Neutrophil (primary cell): Measurements from ENCODE around the gene GPRIN2.
"Not testable (repeated sequence)": the region's sequence is repeated elsewhere in the genome, so short reads cannot be mapped to it uniquely, and the experiment has no call there.

Experiments
- H3K27ac ChIP-seq: fragments of 200-600 bp; sonication (generic); 2 replicates; pipeline ENCODE4 v1.5.1; 2016; ENCODE audit warnings: mild to moderate bottlenecking, moderate library complexity
- H3K27me3 ChIP-seq: fragments of 200-600 bp; sonication (generic); 2 replicates; pipeline ENCODE4 v1.6.0; 2016; ENCODE audit warnings: mild to moderate bottlenecking
- H3K36me3 ChIP-seq: fragments of 200-600 bp; sonication (generic); 2 replicates; pipeline ENCODE4 v1.5.1; 2017
- H3K4me1 ChIP-seq, 2 experiments: fragments of 200-600 bp in 1 of 2; sonication (generic) in 1 of 2; 1 replicate in 1 of 2; 2 replicates in 1 of 2; pipeline versions ENCODE4 v1.5.1 to v1.6.1; 2013 to 2016; ENCODE audit warnings: low read depth in 1 of 2, low read length in 1 of 2, mild to moderate bottlenecking in 1 of 2, moderate library complexity in 1 of 2; ENCODE audit not compliant: control insufficient read depth in 1 of 2, insufficient read depth in 1 of 2
- H3K4me3 ChIP-seq, 2 experiments: fragments of 200-600 bp in 1 of 2; sonication (generic) in 1 of 2; 1 replicate in 1 of 2; 2 replicates in 1 of 2; pipeline ENCODE4 v1.5.1; 2013 to 2016; ENCODE audit warnings: low read depth in 1 of 2, low read length in 1 of 2, mild to moderate bottlenecking in 1 of 2, moderate library complexity in 1 of 2
- H3K9me3 ChIP-seq: fragments of 200-600 bp; sonication (generic); 2 replicates; pipeline ENCODE4 v1.5.1; 2016
- CTCF ChIP-seq: fragments of 200-600 bp; sonication (generic); IDR thresholded peaks from 2 replicates; pipeline ENCODE4 v1.5.1; 2016; ENCODE audit warnings: antibody characterized with exemption

GPRIN2 gene

DNA sequence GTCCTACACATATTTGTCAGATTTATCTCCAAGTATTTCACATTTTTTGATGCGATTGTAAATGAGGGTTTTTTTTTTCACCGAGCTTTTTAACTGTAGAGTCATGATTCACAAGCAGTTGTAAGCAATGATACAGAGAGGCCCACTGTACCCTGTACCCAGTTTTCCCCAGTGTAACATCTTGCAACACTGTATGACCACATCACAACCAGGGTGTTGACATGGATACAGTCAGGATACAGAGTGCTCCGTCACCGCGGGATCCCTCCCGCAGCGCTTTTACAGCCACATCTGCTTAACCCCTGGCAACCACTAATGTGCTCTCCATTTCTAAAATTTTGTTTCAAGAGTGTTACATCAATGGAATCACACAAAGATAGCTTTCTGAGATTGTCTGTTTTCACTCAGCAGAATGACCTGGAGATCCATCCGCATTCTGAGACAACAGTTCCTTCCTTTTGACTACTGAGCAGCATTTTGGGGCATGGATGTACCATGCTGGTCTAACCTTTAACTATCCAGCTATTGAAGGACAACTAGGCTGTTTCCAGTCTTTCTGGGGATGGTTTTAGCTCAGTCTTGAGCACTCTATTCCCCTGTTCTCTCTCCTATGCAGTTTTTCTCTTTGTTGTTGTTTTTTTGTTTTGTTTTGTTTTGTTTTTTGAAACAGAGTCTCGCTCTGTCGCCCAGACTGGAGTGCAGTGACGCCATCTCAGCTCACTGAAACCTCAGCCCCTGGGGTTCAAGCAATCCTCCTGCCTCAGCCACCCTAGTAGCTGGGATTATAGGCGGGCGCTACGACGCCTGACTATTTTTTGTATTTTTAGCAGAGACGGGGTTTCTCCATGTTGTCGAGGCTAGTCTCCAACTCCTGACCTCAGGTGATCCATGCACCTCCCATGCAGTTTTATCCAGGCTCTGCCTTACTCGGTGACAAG, 25.9 kb downstream of the GPRIN2 start:
- Histone ChIP-seq H3K27me3 (peaks cover 20% of the 10 kb centered on the region), H3K4me1 (no peaks in the 10 kb centered on the region), H3K9me3 (no peaks in the 10 kb centered on the region), H3K27ac (no peak overlapping the region), H3K36me3 (no peaks in the 10 kb centered on the region), H3K4me3 (no peak overlapping the region)
- no peak for TF ChIP-seq CTCF

- H3K4me1 ChIP-seq, H3K27ac ChIP-seq, H3K36me3 ChIP-seq, H3K4me3 ChIP-seq, H3K9me3 ChIP-seq: not testable (repeated sequence)
- H3K27me3 ChIP-seq: peaks cover 15% of the 10 kb centered on the region
Observed at GRCh38 chr10:46529742-46530141, 26.7 kb downstream of the GPRIN2 start.

GRCh38 chr10:46528675-46529615, 27.5 kb downstream of the GPRIN2 start:
- peaks cover 14% of the 10 kb centered on the region for H3K27me3 ChIP-seq
- TF ChIP-seq CTCF: no peak

DNA sequence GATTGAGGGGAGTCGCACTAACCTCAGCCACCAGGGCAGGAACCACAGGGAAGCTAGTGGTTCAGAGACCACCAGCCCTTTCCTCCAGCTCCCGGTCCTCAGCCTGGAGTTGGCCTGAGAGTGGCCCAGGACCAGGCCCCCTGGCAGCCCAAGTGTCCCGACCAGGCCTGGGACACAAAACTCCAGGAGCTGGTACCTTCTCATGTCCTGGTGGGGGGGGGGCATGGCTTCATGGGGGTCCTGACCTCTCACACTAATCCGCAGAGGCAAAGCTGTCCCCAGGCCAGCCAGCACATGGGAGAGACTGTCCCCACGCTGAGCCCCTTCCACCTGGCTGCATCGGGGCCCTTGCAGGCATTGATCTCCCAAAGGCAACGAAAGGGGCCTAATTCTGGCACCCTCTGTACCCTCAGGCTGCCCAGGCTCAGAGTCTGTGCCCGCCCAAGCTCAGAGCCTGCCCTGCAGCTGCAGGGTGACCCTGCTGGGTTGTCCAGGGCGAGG, 28.2 kb downstream of the GPRIN2 start:
- TF ChIP-seq CTCF: no peak
- H3K27me3 ChIP-seq: peaks cover 14% of the 10 kb centered on the region

More at GRCh38 chr10:46528675-46529615, 27.5 kb downstream of the GPRIN2 start:
- no peaks in the 10 kb centered on the region for H3K9me3 ChIP-seq
- no peaks in the 10 kb centered on the region for H3K4me1 ChIP-seq
- H3K36me3 ChIP-seq: no peaks in the 10 kb centered on the region
- no peak overlapping the region for H3K4me3 ChIP-seq
- no peak overlapping the region for H3K27ac ChIP-seq

DNA sequence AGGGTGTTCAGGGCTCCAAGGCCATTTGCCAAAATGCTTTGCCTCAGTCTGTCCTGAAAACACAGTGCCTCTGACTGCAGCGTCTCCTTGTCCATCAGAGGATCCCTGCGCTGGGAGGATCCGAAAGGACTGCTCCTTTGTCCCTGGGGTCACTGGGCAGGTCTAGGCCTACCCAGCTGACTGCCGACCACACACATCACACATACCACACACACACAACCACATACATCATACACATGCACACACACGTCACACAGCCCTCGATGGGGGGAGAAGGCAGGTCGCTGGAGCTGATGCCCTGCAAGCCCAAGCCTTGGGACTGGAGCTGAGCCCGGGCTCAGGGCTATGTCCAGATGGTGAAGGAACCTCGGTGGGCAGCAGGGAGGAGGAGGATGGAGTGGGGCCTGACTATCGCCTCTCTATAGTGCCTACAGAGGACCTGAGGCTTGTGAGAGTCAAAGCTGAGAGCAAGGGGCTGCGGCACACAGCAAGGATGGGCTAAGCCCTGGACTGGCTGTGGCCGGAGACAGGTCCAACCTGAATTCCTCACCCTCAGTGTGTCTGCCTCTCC, 29.1 kb downstream of the GPRIN2 start:
- no peaks in the 10 kb centered on the region for H3K36me3 ChIP-seq
- TF ChIP-seq CTCF: no peak
- H3K4me3 ChIP-seq: no peak overlapping the region
- H3K9me3 ChIP-seq: no peaks in the 10 kb centered on the region
- no peak overlapping the region for H3K27ac ChIP-seq
- H3K27me3 ChIP-seq: peaks cover 14% of the 10 kb centered on the region
- H3K4me1 ChIP-seq: no peaks in the 10 kb centered on the region

More for the DNA sequence above, 28.2 kb downstream of the GPRIN2 start:
- Histone ChIP-seq H3K27ac (no peak overlapping the region), H3K4me3 (no peak overlapping the region), H3K4me1 (no peaks in the 10 kb centered on the region), H3K9me3 (no peaks in the 10 kb centered on the region), H3K36me3 (no peaks in the 10 kb centered on the region)
